ENCODE data around the gene PPM1D.

Gene PPM1D

DNA sequence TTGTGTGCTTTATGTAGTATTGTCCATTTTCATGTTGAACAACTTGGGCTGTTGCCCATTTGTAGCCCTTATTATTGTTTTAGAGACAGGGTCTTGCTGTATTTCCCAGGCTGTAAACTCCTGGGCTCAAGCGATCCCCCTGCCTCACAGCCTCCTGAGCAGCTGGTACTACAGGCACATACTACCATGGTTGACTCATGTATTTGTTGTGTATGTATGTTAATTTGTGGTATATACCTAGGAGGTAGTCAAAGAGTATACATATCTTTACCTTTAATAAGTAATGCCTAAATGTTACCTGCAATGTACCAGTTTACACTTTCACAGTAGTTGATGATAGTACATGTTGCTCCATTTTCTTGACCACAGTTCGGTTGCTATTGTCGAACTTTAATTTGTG is 18.1 kb downstream of the PPM1D start:
- H4K91ac ChIP-seq (ENCODE audit: low read depth, low read length): no peak overlapping the region
- no peak overlapping the region for H3K18ac ChIP-seq (ENCODE audit: low read length)
- peaks cover 8% of the 10 kb centered on the region for H3K79me2 ChIP-seq (ENCODE audit: control insufficient read depth, insufficient read depth, low read length, poor library complexity)
- H3K14ac ChIP-seq (ENCODE audit: low read length): no peak overlapping the region
- H3K4me2 ChIP-seq (ENCODE audit: low read length): no peak overlapping the region
- H3K9ac ChIP-seq (ENCODE audit: low read length): no peak overlapping the region
- no peak overlapping the region for H2BK5ac ChIP-seq (ENCODE audit: low read depth, low read length, poor library complexity)
- H3K4me1 ChIP-seq (ENCODE audit: control insufficient read depth in 1 of 2, insufficient read depth in 2 of 2, low read length in 2 of 2): no peaks in the 10 kb centered on the region
- H3K9me3 ChIP-seq (ENCODE audit: insufficient read depth, low read depth, low read length): peaks cover 3% of the 10 kb centered on the region
- H2BK120ac ChIP-seq (ENCODE audit: insufficient read depth, low read length, poor library complexity): no peak overlapping the region
- no peak overlapping the region for H4K12ac ChIP-seq (ENCODE audit: low read depth, low read length)
- H3K4me3 ChIP-seq (ENCODE audit: low read depth, low read length): no peak overlapping the region
- H2AK5ac ChIP-seq (ENCODE audit: low read length): no peak overlapping the region
- H3K23ac ChIP-seq (ENCODE audit: low read length): no peak overlapping the region
- H3K27me3 ChIP-seq (ENCODE audit: insufficient read depth, low read length): no peaks in the 10 kb centered on the region
- no peaks in the 10 kb centered on the region for H3K79me1 ChIP-seq (ENCODE audit: low read length)
- no peak overlapping the region for H4K8ac ChIP-seq (ENCODE audit: low read depth, low read length)
- DNase-seq: no peak
- no peak overlapping the region for H2AFZ ChIP-seq (ENCODE audit: insufficient read depth, low read length, poor library complexity)
- peaks cover 0 to 9% of the 10 kb centered on the region in 2 experiments for H3K36me3 ChIP-seq (ENCODE audit: control insufficient read depth in 1 of 2, insufficient read depth in 2 of 2, low read length in 2 of 2)
- H3K27ac ChIP-seq (ENCODE audit: low read depth, low read length): no peak overlapping the region
- H2BK12ac ChIP-seq (ENCODE audit: low read length): no peak overlapping the region
- H3K4ac ChIP-seq (ENCODE audit: low read depth, low read length): no peak overlapping the region
- no CpG with 5 or more reads among the region's 3 CpGs for WGBS (ENCODE audit: extremely low coverage, insufficient coverage, insufficient read length)

DNA sequence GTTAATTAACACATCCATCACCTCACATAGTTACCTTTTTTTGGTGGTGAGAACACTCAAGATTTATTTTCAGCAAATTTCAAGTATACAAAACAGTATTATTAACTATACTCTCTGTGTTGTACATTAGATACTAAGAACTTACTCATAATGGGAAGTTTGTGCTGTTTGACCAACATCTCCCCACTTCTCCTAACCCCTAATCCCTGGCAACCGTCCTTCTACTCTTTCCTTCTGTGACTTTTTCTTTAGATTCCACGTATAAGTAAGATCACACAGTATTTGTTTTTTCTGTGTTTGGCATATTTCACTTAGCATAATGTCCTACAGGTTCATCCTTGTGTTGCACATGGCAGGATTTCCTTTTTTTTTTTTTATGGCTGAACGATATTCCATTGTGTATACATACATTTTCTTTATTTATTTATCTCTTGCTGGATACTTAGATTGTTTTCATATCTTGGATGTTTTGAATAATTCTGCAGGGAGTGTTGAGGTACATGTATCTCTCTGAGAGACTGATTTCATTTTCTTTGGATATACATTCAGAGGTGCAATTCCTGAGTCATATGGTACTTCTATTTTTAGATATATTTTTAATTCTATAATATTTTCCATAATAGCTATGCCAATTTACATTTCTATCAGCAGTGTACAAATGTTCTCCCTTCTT is 19.0 kb downstream of the PPM1D start:
- Histone ChIP-seq H2AFZ (ENCODE audit: insufficient read depth, low read length, poor library complexity) (no peak overlapping the region), H3K79me1 (ENCODE audit: low read length) (no peaks in the 10 kb centered on the region), H3K18ac (ENCODE audit: low read length) (no peak overlapping the region), H3K4me3 (ENCODE audit: low read depth, low read length) (no peak overlapping the region), H2AK5ac (ENCODE audit: low read length) (no peak overlapping the region), H3K9me3 (ENCODE audit: insufficient read depth, low read depth, low read length) (no peaks in the 10 kb centered on the region), H3K23ac (ENCODE audit: low read length) (no peak overlapping the region), H3K36me3 (ENCODE audit: control insufficient read depth in 1 of 2, insufficient read depth in 2 of 2, low read length in 2 of 2) (peaks cover 2 to 5% of the 10 kb centered on the region in 2 experiments), H3K79me2 (ENCODE audit: control insufficient read depth, insufficient read depth, low read length, poor library complexity) (peaks cover 8% of the 10 kb centered on the region), H2BK5ac (ENCODE audit: low read depth, low read length, poor library complexity) (no peak overlapping the region), H2BK12ac (ENCODE audit: low read length) (no peak overlapping the region), H3K27ac (ENCODE audit: low read depth, low read length) (no peak overlapping the region), H4K91ac (ENCODE audit: low read depth, low read length) (no peak overlapping the region), H3K27me3 (ENCODE audit: insufficient read depth, low read length) (no peaks in the 10 kb centered on the region), H2BK120ac (ENCODE audit: insufficient read depth, low read length, poor library complexity) (no peak overlapping the region), H3K9ac (ENCODE audit: low read length) (no peak overlapping the region), H4K12ac (ENCODE audit: low read depth, low read length) (no peak overlapping the region), H3K14ac (ENCODE audit: low read length) (no peak overlapping the region), H3K4me2 (ENCODE audit: low read length) (no peak overlapping the region), H4K8ac (ENCODE audit: low read depth, low read length) (no peak overlapping the region), H3K4me1 (ENCODE audit: control insufficient read depth in 1 of 2, insufficient read depth in 2 of 2, low read length in 2 of 2) (no peaks in the 10 kb centered on the region), H3K4ac (ENCODE audit: low read depth, low read length) (no peak overlapping the region)
- WGBS (ENCODE audit: extremely low coverage, insufficient coverage, insufficient read length): no CpG with 5 or more reads among the region's 3 CpGs
- no peak for DNase-seq

DNA sequence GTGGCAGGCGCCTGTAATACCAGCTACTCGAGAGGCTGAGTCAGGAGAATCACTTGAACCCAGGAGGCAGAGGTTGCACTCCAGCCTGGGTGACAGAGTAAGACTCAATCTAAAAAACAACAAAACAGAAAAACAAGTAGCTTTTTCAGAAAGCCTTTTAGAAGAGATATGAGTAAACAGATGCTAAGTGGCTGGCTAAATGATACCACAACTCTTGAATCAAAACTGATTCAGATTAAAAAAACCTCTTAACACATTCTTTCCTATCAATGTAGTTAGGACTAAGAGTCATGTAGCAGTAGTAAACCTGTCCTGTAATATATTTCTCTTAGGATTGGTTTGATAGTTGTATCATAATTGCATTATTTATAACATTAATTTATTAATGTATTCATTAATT is 23.0 kb downstream of the PPM1D start:
- no peak overlapping the region for H4K12ac ChIP-seq (ENCODE audit: low read depth, low read length)
- no peak overlapping the region for H2BK5ac ChIP-seq (ENCODE audit: low read depth, low read length, poor library complexity)
- H3K18ac ChIP-seq (ENCODE audit: low read length): no peak overlapping the region
- H2BK120ac ChIP-seq (ENCODE audit: insufficient read depth, low read length, poor library complexity): no peak overlapping the region
- H2BK12ac ChIP-seq (ENCODE audit: low read length): no peak overlapping the region
- H3K9ac ChIP-seq (ENCODE audit: low read length): no peak overlapping the region
- H3K4me3 ChIP-seq (ENCODE audit: low read depth, low read length): no peak overlapping the region
- no peak for DNase-seq
- no peak overlapping the region for H3K23ac ChIP-seq (ENCODE audit: low read length)
- no peak overlapping the region for H2AFZ ChIP-seq (ENCODE audit: insufficient read depth, low read length, poor library complexity)
- no peak overlapping the region for H3K14ac ChIP-seq (ENCODE audit: low read length)
- H3K4me2 ChIP-seq (ENCODE audit: low read length): no peak overlapping the region
- H4K91ac ChIP-seq (ENCODE audit: low read depth, low read length): no peak overlapping the region
- peaks cover 7 to 8% of the 10 kb centered on the region in 2 experiments for H3K36me3 ChIP-seq (ENCODE audit: control insufficient read depth in 1 of 2, insufficient read depth in 2 of 2, low read length in 2 of 2)
- no peaks in the 10 kb centered on the region for H3K27me3 ChIP-seq (ENCODE audit: insufficient read depth, low read length)
- H3K4ac ChIP-seq (ENCODE audit: low read depth, low read length): no peak overlapping the region
- no peak overlapping the region for H2AK5ac ChIP-seq (ENCODE audit: low read length)
- no peaks in the 10 kb centered on the region for H3K4me1 ChIP-seq (ENCODE audit: control insufficient read depth in 1 of 2, insufficient read depth in 2 of 2, low read length in 2 of 2)
- H3K79me1 ChIP-seq (ENCODE audit: low read length): no peaks in the 10 kb centered on the region
- WGBS (ENCODE audit: extremely low coverage, insufficient coverage, insufficient read length): no CpG with 5 or more reads among the region's 2 CpGs
- H4K8ac ChIP-seq (ENCODE audit: low read depth, low read length): no peak overlapping the region
- no peaks in the 10 kb centered on the region for H3K9me3 ChIP-seq (ENCODE audit: insufficient read depth, low read depth, low read length)
- H3K27ac ChIP-seq (ENCODE audit: low read depth, low read length): no peak overlapping the region
- H3K79me2 ChIP-seq (ENCODE audit: control insufficient read depth, insufficient read depth, low read length, poor library complexity): peaks cover 8% of the 10 kb centered on the region

DNA sequence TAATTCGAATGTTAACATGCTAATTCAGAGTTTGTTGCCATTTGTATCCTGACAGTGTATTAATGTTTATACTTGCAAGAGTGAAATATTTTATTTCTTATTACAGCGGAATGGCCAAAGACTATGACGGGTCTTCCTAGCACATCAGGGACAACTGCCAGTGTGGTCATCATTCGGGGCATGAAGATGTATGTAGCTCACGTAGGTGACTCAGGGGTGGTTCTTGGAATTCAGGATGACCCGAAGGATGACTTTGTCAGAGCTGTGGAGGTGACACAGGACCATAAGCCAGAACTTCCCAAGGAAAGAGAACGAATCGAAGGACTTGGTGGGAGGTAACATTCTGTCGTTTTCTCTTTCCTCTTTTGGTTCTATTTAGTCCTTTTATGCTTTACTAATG is 23.4 kb downstream of the PPM1D start:
- no peak overlapping the region for H2AFZ ChIP-seq (ENCODE audit: insufficient read depth, low read length, poor library complexity)
- no peak overlapping the region for H2BK12ac ChIP-seq (ENCODE audit: low read length)
- no peaks in the 10 kb centered on the region for H3K9me3 ChIP-seq (ENCODE audit: insufficient read depth, low read depth, low read length)

More for the DNA sequence above, 23.4 kb downstream of the PPM1D start:
- Histone ChIP-seq H3K4me2 (ENCODE audit: low read length) (no peak overlapping the region), H3K23ac (ENCODE audit: low read length) (no peak overlapping the region), H4K8ac (ENCODE audit: low read depth, low read length) (no peak overlapping the region), H3K4ac (ENCODE audit: low read depth, low read length) (no peak overlapping the region), H3K79me2 (ENCODE audit: control insufficient read depth, insufficient read depth, low read length, poor library complexity) (peaks cover 8% of the 10 kb centered on the region), H3K27ac (ENCODE audit: low read depth, low read length) (no peak overlapping the region), H4K12ac (ENCODE audit: low read depth, low read length) (no peak overlapping the region), H2AK5ac (ENCODE audit: low read length) (no peak overlapping the region), H4K91ac (ENCODE audit: low read depth, low read length) (no peak overlapping the region), H3K4me3 (ENCODE audit: low read depth, low read length) (no peak overlapping the region), H3K9ac (ENCODE audit: low read length) (no peak overlapping the region), H3K18ac (ENCODE audit: low read length) (no peak overlapping the region), H2BK120ac (ENCODE audit: insufficient read depth, low read length, poor library complexity) (no peak overlapping the region), H3K36me3 (ENCODE audit: control insufficient read depth in 1 of 2, insufficient read depth in 2 of 2, low read length in 2 of 2) (peaks cover 7 to 8% of the 10 kb centered on the region in 2 experiments), H2BK5ac (ENCODE audit: low read depth, low read length, poor library complexity) (no peak overlapping the region), H3K4me1 (ENCODE audit: control insufficient read depth in 1 of 2, insufficient read depth in 2 of 2, low read length in 2 of 2) (no peaks in the 10 kb centered on the region), H3K79me1 (ENCODE audit: low read length) (no peaks in the 10 kb centered on the region), H3K27me3 (ENCODE audit: insufficient read depth, low read length) (no peaks in the 10 kb centered on the region), H3K14ac (ENCODE audit: low read length) (no peak overlapping the region)
- no peak for DNase-seq
- no CpG with 5 or more reads among the region's 9 CpGs for WGBS (ENCODE audit: extremely low coverage, insufficient coverage, insufficient read length)

Data from trophoblast cell (in vitro differentiated cells and primary cell).